Measurements from ENCODE around the gene BBS4.
"Not testable (repeated sequence)": the region's sequence is repeated elsewhere in the genome, so short reads cannot be mapped to it uniquely, and the experiment has no call there.

Gene BBS4

DNA sequence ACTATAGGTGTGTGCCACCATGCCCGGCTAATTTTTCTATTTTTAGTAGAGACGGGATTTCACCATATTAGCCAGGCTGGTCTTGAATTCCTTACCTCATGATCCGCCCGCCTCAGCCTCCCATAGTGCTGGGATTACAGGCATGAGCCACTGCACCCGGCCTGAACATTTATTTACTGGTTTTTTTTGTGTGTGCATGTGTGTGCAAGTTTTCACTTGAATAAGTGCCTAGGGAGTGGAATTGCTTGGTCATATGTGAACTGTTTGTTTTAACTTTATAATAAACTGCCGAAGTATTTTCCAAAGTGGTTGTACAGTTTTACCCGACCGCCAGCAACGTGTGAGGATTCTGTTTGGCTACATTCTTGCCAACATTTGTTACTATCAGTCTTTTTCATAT lies 14.1 kb downstream of the BBS4 start:
- no peak for DNase-seq

DNA sequence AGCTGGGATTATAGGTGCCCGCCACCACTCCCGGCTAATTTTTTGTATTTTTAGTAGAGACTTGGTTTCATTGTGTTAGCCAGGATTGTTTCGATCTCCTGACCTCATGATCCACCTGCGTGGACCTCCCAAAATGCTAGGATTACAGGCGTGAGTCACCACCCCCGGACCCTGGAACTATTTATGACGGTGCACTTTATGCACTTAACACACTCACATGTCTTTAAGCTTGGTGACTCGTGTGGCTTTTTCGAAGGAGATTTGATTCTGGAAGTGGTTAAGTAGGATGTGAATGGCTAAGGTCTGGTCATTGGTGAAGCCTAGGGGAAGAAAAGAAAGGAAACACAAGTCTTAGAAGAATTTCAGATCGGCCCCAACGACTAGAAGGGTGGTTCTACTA lies 20.3 kb downstream of the BBS4 start:
- DNase-seq, result no peak

DNA sequence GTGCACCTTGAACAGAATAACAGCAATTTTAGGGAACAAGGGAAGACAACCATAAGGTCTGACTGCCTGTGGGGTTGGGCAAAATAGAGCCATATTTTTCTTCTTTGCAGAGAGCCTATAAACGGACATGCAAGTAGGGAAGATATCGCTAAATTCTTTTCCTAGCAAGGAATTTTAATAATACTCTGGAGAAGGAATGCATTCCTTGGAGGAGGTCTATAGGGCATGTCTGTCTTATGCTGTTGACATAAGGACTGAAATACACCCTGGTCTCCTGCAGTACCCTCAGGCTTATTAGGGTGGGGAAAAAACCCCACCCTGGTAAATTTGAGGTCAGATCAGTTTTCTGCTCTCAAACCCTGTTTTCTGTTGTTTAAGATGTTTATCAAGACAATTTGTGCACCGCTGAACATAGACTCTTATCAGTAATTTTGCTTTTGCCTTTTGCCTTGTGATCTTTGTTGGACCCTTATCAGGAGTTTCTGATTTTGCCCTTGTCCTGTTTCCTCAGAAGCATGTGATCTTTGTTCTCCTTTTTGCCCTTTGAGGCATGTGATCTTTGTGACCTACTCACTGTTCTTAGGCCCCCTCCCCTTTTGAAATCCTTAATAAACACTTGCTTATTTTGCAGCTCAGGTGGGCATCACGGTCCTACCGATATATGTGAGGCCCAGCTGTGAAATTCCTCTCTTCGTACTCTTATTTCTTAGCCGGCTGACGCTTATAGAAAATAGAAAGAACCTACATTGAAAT lies 22.7 kb downstream of the BBS4 start:
- DNase-seq, result not testable (repeated sequence)

DNA sequence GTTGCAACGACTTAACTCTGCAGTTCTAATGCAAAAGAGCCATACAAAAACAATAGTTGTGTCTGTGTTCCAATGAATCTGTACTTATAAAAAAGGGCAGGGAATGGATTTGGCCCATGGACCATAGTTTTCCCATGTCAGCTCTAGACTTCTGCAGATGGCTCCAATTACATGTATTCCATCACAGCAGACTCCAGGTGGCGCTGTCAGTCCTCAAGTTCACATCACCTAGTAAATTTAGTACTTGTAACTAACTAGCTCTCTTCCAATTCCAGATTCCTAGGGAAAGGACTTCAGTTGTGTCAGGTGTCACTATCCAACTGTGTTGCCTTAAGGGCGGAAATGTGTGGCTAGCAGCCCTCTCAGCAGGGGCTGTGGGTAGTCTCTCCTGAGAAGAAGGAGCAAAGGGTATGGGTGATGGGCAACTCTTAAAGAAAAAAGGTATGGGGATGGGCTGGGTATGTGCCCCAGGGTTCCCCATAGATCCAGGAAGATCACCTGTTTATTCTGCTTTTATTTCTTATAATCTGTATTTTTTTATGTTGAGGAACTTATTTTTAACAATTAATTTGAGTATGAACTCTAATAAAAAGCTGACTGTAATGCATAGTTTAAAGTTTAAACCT lies 36.2 kb downstream of the BBS4 start:
- peak; percentile 70 for DNase-seq

DNA sequence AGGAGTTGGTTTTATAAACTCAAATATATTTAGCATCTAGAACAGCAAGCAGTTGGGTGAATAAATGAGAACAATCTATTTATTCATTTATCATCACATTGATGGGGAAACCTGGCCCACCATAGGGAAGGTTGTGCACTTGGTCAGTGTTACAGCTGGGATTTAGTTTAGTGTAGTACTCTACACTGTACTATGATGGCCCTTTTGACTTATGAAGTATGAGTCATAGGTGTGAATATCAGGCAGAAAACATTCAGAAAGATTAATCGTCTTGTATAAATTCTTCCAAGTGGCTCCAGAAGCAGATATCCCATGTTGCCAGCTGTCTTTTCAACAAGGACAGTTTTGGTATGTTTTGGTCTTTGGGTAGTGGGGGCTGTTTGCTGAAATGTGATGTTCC lies 38.0 kb downstream of the BBS4 start:
- no peak for DNase-seq

DNA sequence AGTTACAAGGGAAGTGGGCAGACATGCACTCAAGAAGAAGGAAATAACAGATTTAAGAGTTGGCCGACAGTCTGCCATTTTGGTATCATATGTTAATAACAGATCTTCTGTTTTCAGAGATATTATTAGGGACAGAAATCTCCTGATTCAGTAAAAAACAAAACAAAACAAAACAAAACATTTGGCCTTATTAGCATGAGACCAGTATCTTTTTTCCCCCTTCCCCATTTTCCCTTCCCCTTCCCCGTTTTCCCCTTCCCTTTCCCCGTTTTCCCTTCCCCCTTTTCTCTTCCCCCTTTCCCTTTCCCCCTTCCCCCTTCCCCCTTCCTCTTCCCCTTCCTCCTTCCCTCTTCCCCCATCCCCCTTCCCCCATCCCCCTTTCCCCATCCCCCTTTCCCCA lies 39.4 kb downstream of the BBS4 start:
- no peak for DNase-seq

DNA sequence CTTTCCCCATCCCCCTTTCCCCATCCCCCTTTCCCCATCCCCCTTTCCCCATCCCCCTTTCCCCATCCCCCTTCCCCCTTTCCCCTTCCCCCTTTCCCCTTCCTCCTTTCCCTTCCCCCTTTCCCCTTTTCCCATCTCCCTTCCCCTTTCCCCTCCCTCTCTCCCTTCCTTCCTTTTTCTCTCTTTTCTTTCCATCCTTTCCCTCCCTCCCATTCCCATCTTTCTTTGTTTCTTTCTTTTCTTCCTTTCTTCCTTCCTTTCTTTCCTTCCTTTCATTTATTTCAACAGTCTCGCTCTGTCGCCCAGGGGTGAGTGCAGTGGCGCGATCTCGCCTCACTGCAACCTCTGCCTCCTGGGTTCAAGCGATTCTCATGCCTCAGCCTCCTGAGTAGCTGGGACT lies 39.8 kb downstream of the BBS4 start:
- not testable (repeated sequence) for DNase-seq

DNA sequence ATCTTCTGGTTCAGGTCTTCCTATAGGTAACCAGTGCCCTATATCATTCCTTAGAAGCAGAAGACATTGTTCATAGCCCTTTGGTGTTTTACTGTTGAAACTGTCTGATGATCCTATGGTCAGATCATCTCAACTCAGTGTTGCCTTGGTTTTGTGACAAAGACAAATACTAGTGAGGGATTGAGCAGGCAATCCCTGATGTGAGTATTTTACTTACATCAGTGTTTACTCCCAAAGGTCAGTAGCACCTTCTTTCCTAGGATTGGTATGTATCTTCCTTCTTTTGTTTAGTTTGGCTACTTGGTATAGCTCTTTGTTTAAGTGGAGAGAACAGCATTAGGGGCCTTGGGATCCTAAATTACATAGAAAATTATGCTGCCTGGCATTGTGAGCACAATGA lies 41.1 kb downstream of the BBS4 start:
- DNase-seq, result no peak

DNA sequence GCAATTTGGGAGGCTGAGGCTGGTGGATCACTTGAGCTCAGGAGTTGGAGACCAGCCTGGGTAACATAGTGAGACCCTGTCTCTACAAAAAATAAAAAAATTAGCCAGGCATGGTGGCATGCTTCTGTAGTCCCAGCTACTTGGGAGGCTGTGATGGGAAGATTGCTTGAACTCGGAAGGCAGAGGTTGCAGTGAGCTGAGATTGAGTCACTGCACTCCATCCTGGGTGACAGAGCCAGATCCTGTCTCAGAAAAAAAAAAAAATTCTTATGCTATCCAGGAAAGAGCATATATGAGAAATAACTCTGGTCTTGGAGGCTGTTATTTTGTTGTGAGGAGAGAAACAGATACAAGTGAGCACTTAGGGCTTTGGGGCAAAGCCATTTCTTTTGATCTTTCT lies 42.2 kb downstream of the BBS4 start:
- not testable (repeated sequence) for DNase-seq

DNA sequence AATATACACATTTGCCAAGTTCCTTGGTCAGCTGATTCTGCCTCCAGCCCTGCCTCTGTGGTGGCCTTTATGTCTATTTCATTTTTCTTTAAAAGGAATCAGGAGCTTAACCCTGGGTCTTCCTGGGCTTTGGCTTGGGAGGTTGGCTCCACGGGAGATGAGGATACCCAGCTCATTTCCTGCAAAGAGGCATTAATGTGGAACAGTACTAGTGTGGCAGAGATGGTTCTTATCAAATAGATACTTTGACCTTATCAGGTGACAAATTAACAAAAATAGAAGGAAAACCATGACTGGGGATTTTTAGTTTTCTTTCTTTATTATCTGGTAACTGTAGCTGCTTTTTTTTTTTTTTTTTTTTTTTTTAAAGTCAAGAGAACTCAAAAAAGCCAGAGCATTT lies 42.8 kb downstream of the BBS4 start:
- DNase-seq, result no peak

DNA sequence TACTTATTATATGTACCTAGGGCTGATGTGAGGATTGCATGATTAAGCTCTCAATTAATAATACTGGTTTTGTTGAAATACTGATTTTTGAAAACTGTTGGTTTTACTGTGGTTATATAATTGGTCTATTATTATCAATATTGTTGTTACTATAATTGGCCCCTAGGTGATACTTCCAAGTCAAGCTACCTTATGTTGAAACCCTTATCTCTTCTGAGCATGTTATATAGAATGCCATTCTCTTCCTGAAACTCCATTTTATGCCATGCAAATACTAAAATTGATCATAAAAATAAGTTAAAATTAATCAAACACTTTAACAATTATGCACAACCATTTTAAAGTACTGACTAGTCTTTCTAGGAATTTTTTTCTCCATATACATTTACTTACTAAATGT lies 46.1 kb downstream of the BBS4 start:
- DNase-seq, result no peak

DNA sequence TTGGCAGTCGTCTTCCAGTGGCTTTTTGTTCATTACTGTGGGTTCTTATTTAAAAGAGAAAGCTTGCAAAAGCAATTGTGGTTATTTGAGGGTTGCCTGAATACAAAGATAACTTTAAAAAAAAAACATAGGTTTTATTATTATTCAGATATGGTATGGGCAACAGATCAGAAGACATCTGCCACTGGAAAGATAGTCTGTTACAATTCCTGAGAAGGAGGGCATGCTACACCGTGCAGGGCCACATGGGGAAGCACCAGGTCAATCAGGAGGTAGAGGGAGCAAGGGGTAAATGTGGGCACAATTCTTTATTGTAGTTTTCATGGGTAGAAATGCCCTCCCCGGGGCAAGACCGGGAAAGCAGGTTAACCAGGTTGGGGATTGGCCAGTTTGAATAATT lies 46.5 kb downstream of the BBS4 start:
- DNase-seq, result no peak

DNA sequence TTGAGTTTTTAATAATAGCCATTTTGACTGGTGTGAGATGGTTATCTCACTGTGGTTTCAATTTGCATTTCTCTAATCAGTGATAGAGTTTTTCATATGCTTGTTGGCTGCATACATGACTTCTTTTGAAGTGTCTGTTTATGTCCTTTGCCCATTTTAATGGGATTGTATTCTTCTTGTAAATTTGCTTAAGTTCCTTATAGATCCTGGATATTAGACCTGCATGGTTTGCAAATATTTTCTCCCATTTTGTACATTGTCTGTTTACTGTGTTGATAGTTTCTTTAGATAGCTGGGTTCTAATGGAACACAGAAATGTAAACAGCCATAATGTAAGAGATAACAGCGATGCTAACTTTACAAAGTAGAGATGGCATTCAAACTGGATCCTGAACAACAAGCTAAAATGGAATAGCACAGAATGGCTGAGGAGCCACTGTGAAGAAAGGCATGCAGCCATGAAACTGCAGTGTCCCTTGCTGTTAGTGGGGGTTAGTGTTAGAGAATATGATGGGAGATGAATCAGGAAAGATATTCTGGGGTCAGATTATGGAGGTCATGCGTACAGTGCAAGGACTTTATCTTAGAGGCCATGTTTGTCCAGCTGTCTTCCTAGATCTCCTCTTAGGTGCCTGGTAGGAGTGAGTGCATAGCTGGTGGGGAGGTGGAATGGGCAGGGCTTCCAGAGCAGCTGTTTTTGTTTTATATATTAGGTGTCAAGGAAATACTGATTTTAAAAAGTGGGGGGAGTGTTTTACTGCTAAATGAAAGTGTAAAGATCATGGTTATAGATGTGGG lies 48.1 kb downstream of the BBS4 start:
- DNase-seq, result no peak

DNA sequence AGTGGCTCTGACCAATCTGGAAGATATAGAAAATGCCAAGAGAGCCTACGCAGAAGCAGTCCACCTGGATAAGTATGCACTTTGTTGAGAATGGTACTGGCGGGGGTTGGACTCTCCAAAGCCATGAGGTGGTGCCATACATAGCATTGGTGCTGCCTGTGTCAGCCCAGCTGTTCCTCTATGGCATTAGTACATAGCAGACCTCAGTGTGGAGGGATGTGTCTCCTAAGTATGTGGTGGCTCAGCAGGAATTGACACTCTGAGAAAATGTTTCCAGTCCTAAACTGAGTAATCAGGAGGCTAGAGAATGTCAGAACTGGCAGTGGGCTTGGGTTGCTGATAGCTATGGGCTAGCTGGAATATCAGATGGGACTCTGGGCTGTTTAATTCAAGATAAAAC lies 49.1 kb downstream of the BBS4 start:
- no peak for DNase-seq

DNA sequence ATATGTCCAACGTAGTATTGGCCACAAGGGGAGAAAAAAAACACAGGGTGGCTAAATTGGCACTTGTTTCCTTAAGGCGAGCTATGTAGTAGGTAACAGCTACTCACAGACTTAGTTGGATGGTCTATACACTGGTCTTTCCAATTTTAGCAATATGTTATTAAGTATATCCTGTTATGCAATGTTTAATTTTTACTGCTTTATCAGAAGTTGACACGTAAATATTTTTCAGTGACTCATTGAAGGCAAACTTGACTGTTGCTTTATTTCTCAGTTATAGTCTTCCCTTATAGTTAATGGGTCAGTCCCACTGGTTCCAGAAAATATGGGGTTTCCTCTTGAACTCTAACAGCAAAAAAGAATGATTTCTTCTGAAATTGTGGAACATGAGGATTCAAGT lies 51.1 kb downstream of the BBS4 start:
- DNase-seq, result no peak

DNA sequence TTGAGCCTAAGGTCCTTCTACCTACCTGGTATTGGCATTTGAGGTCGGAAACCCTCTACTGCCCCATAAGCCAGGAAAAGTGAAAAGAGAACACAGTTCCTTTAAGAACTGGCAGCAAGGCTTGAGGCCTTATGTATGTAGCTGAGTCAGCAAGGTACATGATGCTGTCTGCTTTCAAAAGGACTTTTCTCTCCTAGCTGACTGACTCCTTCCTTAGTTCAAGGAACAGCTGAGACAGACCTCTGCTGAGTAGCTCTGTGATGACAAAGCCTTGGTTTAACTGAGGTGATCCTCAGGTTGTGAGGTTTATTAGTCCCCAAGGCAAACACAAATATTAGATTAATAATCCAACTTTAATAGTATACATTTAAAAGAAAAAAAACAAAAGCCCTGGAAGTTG lies 51.7 kb downstream of the BBS4 start:
- DNase-seq, result no peak

DNA sequence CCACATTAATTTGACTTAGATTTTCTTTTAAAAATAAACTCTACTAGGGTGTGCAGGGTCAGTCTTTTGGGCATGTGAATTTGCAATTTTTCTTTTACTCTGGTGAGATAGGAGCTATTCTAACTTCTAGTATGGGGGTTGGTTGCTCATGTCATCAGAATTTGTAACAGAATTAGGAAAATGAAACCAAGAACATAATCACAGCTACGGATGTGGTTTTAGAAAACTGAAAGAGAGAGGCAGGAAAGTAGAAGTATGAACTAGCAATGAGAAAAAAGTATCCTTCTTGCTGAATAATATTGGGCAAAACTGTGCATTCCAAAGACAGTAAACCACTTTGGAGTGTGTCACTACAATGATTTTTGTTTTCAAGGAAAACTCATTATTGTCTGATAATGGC lies 54.2 kb downstream of the BBS4 start:
- DNase-seq, result no peak

DNA sequence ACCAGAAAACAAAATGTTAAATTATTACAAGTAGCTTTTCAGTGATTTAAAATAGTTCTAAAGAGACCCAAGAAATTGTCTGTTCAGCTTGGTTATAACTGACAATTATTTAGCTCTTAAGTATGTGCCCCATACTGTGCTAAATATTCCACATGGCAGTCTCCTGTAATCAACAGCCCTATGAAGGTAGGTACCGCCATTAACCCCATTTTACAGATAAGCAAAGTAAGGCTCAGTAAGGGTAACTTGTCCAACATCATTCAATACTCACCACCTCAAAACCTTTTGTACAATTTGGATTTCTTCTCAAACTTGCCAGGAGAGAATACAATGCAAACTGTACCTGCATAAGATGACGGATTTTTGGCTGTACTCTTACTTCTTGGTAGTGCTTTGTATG lies 63.7 kb downstream of the BBS4 start:
- no peak for DNase-seq

DNA sequence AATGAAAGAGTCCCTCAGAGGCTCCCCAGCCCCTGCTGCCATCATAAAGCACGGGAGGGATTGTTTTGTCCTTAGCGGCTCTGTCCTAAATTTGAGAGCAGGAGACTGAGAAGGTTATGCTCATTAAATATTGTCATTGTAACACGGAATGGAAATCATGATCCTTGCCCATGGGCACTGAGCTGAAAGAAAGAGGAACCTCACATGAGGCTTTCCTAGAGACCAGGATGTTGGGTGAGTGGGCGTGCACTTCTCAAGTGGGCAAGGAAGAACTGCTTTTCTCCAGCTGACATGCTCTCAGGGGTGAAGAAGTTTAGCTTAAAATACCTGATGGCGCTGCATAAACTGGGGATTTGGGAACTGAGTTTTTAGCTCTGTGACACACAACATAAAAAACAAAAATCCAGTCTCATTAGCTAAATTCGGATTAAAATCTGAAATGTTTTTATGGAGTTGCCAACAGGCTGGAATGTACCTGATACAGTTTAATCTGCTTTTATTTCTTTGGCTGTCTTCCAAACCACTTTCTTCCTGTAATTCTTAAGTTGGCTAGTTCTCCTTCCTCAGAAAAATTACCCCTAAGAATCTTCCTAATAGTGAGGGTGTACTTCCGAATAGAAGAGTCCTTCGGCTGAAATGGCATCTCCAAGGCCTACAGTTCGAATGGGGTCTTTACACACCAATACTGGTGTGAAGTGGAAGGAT lies 65.9 kb downstream of the BBS4 start:
- DNase-seq, result no peak

DNA sequence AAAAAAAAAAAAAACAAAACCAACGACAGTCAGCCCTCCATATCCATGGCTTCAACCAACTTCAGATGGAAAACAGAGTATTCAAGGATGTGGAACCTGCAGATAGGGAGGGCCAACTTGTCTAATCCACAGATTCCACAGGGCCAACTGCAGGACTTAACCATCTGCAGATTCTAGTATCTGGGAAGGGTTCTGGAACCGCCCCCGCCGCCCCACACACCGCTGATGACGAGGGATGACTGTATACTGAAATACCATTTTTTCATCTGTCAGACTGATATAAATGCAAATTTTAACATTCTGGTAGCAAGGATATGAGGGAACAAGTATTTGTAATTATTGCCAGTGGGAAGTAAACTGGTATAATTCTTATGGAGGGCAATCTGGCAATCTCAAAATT lies 68.1 kb downstream of the BBS4 start:
- DNase-seq, result no peak

DNA sequence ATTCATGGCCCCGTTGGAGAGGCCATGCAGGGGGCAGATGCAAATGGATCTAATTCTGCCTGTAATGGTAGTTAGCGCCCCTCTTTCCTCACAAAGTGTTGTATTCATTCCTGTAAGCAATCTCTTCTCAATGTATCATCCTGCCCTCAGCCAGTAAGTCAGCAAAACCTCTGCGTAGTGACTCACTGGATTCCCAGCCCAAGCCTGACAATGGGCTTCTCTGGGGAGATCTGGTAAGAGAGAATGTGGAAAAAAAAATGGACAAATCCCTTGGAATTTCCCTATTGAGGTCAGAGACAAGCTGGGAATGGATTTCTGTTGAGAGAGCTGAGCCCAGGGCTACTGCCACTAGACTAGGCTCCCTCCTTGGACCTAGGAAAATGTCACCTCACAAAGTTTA lies 72.2 kb downstream of the BBS4 start:
- peak; percentile 71 for DNase-seq

DNA sequence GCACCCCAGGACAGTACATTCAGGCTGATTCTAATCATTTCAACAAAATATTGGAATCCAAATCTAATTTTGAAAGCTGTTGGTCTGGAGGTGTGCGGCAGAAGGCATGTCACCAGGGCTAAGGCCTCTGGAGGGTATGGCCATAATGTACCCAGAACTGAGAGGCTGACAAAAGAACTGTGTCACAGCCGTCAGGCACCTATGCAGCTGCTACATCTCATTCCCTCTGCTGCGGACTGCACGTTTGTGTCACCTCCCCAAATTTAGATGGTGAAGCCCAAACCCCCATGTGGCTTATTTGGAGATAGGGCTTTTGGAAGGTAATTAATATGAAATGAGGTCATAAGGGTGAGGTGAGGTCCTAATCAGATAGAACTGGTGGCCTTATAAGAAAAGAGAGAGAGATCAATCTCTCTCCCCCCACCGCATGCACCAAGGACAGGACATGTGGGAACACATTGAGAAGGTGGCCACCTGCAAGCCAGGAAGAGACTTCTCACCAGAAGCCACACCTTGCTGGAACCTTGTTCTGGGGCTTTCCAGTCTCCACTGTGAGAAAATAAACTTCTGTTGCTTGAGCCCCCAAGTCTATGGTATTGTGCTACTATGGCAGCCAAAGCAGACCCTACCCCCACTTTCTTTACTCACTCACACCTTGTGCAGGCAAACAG lies 74.7 kb downstream of the BBS4 start:
- DNase-seq, result no peak

DNA sequence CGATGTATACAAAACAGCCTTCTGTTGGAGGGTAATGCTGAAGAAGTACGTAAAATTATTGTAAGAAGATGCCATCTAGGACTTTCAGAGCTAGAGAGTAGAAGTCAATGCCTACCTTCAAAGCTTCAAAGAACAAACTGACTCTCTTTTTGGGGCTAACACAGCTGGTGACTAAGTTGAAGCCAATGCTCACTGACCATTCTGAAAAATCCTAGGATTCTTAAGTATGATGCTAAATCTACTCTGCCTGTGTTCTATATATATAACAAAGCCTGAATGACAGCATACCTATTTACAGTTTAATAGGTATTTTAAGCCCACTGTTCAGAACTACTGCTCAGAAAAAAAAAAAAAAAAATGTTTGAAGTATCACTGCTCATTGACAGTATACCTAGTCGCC lies 78.6 kb downstream of the BBS4 start:
- DNase-seq, result no peak
